Skin of body (tissue), 2 donors: ENCODE data around the gene NAV2. TPM values are rescaled to one million over a fixed set of nuclear protein-coding genes. Genes with fewer than 3 reads are reported as not detected.
"Not testable (repeated sequence)": the region's sequence is repeated elsewhere in the genome, so short reads cannot be mapped to it uniquely, and the experiment has no call there.

ENCODE experiments used
- DNase-seq: peaks from one replicate; lab custom pipeline; 2025; lab: John Stamatoyannopoulos, UW
- total RNA-seq: library from RNA; depleted of rRNA; stranded (reverse); fragments of >200 nt; gene quantifications from one replicate; pipeline ENCODE4 v1.2.3, GENCODE V29; 2014

NAV2 gene
- total RNA-seq, 1 donor from 2014 or later: 13.6 TPM

DNA sequence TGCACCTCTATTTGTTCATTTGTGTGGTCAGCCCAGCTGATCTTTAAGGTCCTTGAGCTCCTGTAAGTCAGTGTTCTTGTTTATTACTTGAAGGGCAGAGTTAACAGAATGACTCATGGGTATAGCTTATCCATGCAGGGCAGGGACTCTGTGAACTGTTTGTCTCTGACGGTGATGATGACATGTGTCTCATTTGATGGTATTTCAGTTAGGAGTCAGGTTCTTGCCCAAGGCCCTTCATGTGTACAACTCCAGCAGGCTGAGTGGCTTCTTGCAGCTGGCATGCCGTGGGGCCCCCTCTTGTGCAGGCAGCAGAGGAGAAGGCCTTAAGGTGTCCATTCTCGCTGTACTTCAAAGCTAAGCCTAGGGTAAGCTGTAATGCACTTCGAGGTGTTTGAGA, 282.5 kb downstream of the NAV2 start:
- no peak for DNase-seq

DNA sequence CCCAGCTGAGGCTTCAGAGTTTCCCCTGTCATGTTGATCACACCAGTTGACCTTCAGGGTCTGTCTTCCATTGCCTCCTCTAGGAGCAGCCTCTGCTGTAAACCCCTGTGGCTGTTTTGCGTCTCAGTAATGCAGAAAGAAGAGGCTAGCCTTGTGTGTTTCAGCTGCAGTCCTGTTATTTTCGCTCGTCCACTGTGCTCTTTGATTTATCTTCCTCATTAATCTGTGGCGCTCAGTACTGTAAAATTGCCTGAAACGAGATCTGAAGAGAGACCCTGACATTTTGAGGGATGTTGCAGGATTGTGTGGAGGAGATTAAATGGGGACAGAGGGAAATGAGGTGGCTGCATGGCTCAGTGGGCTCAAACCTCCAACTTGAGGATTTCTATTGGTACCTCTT, 283.9 kb downstream of the NAV2 start:
- DNase-seq: no peak

DNA sequence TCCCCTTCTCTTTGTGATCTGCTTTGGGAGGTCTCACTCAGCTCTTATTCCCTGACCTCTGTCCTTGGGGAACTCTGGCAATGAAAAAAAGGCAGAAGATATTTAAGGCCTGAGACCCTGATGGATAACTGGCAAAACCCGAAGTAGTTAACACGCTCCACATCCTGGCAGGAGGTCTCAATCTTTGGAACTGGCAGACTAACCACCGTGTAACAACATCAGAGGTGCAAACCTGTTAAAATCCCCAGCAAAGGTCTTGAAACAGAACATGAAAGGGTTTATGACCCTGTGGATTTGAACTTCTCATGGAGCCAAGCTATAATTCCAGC, 287.3 kb downstream of the NAV2 start:
- no peak for DNase-seq

DNA sequence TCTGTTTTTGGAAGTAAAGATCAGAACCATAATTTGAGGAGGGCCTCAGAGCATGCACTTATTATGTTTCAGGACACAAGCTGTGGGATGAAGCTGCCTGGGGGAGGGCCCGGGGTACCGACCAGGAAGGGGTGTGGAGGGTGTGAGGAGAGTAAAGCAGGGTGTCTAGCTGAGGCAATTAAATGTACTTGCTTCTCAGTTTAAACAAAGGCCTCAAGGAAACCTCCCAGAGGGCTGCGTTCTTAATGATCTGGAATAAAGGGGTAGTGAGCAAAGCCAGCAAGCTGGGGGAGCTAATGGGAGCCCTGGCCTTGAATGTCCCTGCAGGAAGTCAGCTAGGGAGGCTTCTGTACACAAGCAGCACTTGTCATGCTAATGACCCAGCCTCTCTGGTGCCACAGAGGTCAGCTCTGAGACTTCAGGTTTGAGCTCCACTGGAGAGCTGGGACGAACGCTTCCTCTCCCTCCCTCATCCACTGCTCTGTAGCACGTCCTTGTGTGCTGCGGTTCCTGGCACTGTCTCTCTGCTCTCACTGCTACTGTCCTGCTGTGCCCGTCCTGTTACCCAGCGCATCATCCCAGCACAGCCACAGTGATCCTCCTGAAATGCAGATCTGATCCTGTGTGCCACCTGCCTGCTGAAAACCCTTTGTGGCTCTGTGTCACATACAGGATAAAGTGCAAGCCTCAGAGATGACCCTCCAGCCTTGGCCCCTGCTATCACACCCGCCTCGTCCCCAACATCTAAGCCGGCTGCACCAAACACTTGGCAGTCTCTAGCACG, 287.9 kb downstream of the NAV2 start:
- DNase-seq: no peak

DNA sequence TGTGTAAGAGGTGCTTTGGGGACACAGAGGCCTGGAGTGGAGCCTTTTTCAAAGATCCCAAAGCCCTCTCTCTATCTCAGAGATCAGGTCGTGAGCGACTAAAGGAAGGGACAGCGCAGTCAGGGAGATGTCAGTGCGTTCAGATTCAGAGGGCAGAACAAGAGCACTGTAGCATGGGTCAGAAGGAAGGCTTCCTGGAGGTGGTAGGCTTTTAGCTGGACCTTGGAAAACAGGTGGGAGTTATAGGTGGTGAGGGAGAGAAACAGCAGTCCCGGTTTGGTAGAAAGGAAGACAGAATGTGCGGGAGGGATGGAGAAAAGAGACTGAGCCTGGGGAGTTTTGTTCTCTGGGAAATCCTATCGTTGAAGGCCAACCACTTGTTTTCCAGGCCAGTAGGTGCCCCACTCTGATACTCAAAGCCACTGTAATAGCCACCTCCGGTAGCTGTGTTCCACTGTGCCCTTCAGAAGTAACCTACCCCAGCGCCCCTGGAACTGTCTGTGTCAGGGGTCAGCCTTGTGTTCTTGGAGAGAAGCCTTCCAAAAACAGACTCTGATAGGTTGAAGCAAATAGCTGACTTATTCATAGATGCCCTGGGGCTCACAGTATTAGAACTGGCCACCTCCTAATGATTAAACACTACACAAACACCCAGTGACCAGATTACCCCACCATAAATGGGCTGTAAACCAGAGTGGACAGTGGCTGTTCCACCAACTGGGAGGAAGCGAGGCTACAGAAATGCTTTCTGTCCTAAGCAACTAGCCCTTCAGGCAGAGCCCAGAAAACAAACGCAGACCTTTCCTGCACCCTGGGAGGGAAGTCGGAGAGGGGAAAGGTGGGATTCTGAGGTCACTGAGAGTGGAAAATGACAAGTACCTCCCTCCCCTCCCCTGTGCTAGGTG, 289.9 kb downstream of the NAV2 start:
- no peak for DNase-seq

DNA sequence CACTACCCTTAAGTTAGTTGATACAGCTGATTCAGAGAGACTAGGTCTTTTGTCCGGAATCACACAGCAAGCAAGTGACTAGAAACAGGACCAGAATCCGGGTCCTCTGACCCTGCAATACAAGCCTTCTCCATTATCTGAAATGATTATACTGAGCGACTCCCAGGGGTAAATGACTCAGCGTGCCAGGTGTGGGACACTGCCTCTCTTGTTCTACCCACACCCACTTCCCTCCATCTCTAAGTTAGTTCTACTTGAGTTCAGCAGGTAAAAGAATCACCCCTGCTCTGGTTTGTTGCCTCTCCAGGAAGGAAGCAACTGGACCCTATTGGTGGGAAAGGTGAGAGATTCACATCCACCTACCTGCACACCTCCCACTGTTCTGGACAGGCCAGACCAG, 290.7 kb downstream of the NAV2 start:
- DNase-seq: no peak

DNA sequence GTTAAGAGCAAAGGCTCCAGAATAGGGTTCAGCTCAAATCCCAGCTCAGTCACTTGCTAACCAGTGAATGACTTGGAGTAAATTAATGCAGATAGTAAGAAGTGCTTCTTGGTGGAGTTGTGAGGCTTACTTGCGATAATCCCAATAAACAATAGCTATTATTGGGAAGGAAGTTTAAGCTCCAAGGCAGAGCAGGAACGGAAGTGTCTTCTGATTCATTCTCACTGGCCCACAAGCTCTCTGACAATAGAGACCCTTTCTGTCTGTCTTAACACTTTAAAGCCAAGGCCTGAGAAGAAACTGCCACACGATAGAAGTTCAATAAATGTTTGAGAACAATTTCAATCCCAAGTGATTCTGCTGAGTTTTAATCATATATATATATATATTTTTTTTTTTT, 292.2 kb downstream of the NAV2 start:
- no peak for DNase-seq

DNA sequence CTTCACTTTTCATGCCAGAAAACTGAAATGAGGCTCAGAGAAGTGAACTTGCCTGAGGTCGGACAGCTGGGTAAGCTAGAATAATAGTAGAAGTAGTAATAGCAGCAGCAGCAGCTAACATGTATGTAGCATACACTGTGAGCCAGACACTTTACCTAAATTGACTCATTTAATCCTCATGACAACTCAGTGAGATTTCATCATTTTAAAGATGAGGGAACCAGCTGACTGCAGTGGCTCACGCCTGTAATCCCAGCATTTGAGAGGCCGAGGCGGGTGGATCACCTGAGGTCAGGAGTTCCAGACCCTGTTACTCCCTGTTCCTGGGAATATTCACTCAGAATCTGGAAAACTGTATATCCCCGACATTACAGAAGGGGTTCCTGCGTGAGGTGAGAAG, 293.1 kb downstream of the NAV2 start:
- no peak for DNase-seq

DNA sequence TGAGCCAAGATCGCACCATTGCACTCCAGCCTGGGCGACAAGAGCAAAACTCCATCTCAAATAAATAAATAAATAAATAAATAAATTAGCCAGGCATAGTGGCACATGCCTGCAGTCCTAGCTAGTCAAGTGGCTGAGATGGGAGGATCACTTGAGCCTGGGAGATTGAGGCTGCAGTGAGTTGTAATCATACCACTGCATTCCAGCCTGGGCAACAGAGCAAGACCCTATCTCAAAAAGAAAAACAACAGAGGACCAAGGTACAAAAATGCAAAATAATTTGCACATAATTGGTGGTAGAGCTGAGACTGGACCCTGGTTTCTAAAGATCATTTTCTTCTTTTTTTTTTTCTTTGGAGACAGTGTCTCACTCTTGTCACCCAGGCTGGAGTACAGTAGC, 294.0 kb downstream of the NAV2 start:
- DNase-seq: not testable (repeated sequence)

DNA sequence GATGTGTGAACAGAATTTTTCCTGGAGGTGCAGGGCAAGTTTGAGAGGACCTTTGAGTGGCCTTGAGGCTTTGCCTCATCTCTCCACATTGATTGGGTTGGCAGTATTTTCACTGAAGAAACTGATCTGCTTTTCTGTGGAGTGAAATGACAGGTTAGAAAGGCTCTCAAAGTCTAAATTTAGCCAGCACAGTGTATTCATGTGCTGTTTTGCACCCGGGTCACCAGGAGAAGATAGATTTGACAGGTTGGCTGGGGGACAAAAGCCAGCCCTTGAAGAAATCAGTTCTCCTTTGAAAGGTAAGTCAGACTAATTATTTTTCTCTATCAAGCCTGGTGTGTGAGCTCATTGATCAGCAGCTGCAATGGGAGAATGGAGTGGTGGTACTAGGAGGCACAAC, 294.7 kb downstream of the NAV2 start:
- no peak for DNase-seq

DNA sequence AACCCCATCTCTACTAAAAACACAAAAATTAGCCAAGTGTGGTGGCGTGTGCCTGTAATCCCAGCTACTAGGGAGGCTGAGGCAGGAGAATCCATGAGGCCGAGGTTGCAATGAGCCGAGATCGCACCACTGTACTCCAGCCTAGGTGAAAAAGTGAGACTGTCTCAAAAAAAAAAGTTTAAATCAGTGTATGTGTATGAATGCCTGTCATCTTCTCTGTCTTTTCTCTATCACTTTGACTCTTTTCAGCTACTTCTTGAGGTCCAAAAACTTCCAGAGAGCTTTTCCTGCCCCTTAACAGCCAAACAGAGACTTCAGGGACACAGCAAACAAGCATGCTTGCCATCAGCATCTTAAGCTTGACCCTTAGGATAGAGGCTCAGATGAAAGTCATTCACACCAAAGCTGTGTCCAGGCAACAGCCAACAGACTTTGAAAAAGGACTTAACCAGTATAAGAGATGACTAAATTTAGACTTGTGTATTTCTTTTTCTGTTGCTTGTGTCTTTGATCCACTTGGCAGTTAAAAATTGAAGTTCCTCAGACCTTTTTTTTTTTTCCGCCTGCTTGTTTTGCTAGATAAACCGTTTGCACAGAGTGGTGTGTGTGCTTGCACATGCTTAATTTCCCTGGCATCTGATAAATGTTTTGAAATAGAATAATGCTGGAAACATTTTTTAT, 295.7 kb downstream of the NAV2 start:
- DNase-seq: no peak

DNA sequence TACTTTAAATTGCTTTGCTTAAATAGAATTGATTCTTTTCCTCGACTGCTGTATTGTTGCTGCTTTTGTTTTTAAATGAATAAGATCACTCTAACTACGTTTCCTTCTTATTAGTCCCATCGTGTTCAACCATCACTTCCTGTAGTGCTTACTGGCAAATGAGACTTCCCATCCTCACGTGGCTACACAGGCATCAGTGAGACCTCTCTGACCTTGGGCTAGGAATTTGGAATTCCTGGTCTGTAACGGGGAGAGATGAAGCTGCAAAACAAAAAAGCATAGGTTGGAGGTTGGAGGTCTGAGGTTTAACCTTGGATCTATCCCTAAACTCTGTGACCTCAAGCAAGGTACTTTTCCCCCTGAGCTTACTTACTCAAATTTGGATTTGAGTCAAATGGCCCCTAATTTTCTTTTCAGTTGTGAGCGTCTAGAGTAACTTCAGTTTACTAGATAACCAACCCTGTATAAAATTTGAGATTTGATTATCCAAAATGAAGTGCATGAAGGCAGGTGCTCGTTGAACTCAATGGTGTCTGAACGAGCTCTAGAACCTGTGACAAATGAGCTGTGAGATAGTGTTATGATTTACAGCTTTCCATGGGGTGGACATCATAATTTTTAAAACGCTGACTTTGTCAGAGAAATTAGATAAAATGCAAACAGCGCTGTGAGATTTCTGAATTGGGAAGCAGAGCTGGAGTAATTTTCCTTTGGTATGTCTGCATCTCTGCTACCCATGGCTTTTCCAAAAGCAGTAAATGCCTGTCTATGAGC, 296.4 kb downstream of the NAV2 start:
- DNase-seq: no peak

DNA sequence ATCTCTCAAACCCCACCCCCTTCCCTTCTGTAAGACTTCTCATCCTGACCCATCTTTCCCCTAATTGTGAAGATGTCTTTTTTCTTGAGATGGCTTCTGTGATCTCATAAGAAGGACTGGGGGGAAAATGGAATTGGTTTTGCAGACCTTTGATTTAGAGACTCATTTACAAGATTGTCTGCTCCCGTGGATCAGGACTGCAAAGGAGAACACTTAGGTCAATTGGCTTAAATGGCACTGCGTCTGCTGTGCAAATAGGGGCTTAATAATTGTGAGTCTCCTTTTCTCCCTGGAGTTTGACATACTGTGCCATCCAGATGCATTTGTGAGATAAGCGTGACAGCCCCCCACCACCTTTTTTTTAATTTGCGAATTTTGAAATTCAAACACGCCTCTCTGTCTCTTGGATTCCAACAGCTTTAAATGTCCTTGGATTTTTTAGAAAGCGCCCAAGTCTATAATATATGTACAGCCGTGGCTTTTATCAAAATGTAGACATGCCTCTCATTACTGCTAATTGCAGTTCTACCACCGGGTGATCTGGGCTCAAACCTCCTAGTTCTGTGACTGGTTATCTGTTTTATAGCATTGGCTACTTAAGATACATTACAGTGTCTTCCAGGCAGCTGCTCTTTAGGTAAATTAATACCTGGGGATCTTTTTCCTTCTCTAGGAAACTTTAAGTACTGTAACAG, 297.7 kb downstream of the NAV2 start:
- no peak for DNase-seq

DNA sequence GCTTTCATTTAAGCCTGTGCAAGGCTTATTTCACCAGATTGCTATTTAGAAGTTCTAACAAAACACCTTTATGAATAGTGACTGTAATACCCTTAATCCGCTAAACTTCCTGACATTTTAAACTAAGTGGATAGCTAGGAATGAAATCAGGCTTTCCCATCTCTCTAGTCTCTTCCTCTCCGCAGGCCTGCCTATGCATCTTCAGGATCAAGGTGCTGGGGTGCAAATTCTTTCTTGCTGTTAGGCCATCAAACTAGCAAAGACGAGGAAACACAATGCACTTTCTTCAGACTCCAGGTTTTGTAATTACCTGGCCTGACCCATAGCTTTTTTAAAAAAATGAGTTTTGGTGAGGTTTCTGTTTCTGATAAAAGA, 298.2 kb downstream of the NAV2 start:
- no peak for DNase-seq

DNA sequence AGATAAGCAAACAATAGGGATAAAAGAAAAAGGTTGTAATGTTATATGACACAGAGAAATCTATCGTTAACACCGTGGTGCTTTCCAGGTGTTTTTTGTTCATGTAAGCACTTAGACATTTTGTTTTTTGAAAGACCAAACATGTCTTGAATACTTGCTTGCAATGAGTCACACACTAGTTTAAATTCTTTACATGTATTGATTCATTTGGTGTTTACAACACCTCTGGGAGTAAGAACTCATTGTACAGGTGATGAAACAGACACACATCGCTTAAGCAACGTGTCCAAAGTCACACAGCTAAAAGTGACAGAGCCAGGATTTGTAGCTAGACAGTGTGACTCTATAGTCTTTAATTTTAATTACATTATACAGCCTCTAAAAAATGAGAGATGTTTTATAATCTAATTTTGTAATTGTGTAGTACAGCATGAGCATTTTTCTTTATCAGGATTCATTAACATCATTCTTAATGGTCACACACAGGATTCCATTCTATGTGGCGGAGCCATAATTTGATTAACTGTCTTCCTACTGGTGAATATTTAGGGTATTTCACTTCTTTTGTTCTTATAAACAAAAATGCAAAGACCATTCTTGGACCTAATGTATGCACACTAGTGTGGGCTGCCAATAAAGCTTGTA, 298.8 kb downstream of the NAV2 start:
- no peak for DNase-seq

DNA sequence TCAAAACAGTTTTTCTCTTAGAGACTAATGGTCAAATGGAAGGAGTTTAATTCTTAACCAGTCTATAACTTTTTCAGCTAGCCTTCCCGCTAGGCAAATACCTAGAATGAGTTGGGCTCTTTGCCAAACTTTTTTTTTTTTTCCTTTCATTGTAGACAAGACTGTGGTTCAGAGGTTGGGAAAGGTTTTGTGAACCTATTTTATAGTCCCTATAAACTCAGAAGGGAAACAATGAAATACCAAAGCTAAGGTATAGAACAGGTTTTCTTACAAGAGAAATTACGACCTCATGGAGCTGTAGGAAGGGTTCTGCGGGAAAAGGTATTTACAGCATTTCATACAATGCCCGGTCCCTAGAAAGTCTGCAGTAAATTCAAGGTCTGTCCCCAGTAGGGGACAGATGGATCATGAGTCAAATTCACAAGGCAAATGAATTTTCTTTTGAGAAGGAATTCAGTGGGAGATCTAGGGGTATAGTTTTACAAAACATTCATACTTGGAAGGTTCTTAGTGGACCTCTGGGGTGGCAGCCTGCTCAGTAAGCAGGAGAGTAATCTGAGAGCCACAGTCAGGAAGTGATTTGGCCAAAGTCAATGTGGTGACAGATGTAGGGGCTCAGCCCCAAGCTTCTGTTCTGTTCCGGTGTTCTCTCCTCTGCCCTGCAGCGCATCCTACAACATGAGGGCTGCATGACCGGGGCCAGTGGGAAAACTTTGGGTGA, 300.9 kb downstream of the NAV2 start:
- DNase-seq: no peak

DNA sequence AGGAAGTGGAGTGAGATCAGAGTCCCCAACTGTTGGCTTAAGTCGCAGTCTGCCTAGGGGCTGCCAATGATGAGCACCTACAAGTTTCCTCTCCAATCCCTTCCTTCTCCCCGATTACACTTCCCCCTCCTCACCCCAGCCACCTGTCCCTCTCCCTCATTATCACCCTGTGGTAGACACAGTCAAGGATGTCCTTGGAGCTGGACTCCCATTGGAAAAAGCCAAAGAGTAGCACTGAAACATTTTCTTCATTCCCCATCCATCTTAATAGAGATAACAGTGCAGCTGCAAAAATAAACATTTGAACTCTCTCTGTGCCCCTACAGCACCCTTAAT, 301.4 kb downstream of the NAV2 start:
- no peak for DNase-seq

DNA sequence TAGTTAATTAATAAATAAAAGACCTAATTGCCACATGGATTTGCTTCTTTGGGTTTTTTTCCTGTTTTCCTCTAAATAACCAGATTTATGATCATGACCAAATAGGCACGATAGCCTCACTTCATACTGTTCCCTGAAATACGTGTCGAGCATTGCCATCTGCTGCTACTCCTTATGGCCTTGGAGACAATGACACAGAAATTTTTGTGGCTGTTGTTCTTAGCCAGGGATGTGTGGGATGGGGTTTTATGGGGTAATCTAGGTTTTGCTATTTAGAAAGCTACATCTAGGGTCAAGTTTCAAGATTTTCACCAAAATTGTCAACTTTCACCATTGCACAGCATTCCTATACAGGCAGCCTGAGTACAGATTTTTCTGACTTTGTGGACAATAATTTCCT, 302.5 kb downstream of the NAV2 start:
- DNase-seq: no peak

DNA sequence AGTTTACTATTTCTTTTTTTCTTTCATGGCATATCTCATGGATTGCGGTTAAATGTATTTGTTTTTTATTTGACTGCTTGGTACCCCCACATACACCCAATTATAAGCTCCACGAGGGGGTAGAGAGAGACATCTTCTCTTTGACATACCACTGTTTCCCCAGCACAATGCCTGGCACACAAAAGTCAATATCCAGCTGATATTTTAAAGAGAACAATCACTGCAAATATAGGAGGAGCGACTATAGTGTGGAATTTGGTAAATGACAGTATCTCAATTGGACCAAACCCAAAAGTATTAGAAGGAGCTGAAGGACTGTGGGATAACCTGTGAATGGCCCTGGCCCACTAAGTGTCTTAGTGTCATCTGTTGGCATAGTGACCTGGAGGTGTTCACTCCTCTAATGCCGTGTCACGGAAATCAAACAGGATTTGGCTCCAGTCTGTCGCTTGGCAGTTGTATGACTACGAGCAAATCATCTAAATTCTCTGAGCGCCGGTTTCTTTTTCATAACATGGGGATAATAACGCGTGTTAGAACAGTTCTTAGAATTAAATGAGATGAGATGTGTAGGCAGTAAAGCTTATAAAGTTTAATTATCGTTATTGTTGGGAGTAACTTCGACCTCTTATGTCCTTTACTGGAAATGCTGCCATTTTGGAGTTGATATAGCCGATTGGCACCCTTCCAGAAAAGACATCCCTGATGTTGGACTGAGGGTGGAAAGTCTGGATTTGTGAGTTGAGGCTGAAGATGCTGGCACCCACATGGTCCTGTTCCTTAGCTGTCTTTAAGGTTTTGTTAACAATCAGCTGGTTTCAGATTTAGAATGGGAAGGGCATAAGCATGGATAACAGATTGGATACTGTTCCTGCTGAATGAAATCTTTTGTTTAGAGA, 303.1 kb downstream of the NAV2 start:
- DNase-seq: no peak
